ENCODE data around the gene SUSD2. TPM values are rescaled to one million over a fixed set of nuclear protein-coding genes. Genes with fewer than 3 reads are reported as not detected.

SUSD2 gene
- total RNA-seq, 1 donor from 2014 or later: not detected

GRCh38 chr22:24153959-24154358 is 27.3 kb upstream of the SUSD2 start:
- DNase-seq: no peak

- DNase-seq: no peak
These were observed 26.5 kb upstream of the SUSD2 start for GRCh38 chr22:24154826-24155225.

GRCh38 chr22:24155627-24156140 is 25.6 kb upstream of the SUSD2 start:
- DNase-seq: peak; percentile 28

- DNase-seq: no peak
These were observed 25.0 kb upstream of the SUSD2 start for GRCh38 chr22:24156141-24156912.

GRCh38 chr22:24156913-24157821 is 24.1 kb upstream of the SUSD2 start:
- DNase-seq: peak; percentile 27

GRCh38 chr22:24157822-24158135 is 23.5 kb upstream of the SUSD2 start:
- DNase-seq: peak; percentile 84

GRCh38 chr22:24159650-24160049 is 21.6 kb upstream of the SUSD2 start:
- no peak for DNase-seq

GRCh38 chr22:24160546-24160945 is 20.7 kb upstream of the SUSD2 start:
- no peak for DNase-seq

GRCh38 chr22:24161485-24161884 is 19.8 kb upstream of the SUSD2 start:
- no peak for DNase-seq

- DNase-seq: no peak
These were observed 19.4 kb upstream of the SUSD2 start for GRCh38 chr22:24161909-24162308.

- DNase-seq: no peak
These were observed 18.9 kb upstream of the SUSD2 start for GRCh38 chr22:24162436-24162835.

- DNase-seq: no peak
These were observed 17.0 kb upstream of the SUSD2 start for GRCh38 chr22:24164243-24164642.

GRCh38 chr22:24164940-24165339 is 16.3 kb upstream of the SUSD2 start:
- no peak for DNase-seq

- no peak for DNase-seq
These were observed 15.6 kb upstream of the SUSD2 start for GRCh38 chr22:24165673-24166072.

- DNase-seq: no peak
These were observed 14.5 kb upstream of the SUSD2 start for GRCh38 chr22:24166811-24167210.

- DNase-seq: no peak
These were observed 11.7 kb upstream of the SUSD2 start for GRCh38 chr22:24169439-24170058.

- DNase-seq: no peak
These were observed 11.1 kb upstream of the SUSD2 start for GRCh38 chr22:24170188-24170587.

GRCh38 chr22:24170632-24171031 is 10.7 kb upstream of the SUSD2 start:
- no peak for DNase-seq

- DNase-seq: no peak
These were observed 9.5 kb upstream of the SUSD2 start for GRCh38 chr22:24171822-24172221.

- peak; percentile 36 for DNase-seq
These were observed 6.0 kb upstream of the SUSD2 start for GRCh38 chr22:24175160-24175808.

- DNase-seq: no peak
These were observed 5.2 kb upstream of the SUSD2 start for GRCh38 chr22:24176040-24176439.

GRCh38 chr22:24176630-24177029 is 4.7 kb upstream of the SUSD2 start:
- no peak for DNase-seq
